ENCODE data around the gene YPEL3. TPM values are rescaled to one million over a fixed set of nuclear protein-coding genes. Genes with fewer than 3 reads are reported as not detected.

Gene YPEL3
- total RNA-seq, 3 donors from 2014 or later (not counting 1 experiment from before 2014, with no cell fraction given) = 148 to 177 (median 160) TPM

GRCh38 chr16:30082545-30083090 lies 13.4 kb downstream of the YPEL3 start:
- peaks cover 7 to 28% of the 10 kb centered on the region in 2 donors for H3K4me1 Mint-ChIP-seq
- intact Hi-C loops (cut with micrococcal nuclease) = no loop called here
- no peaks in the 10 kb centered on the region for H3K36me3 Mint-ChIP-seq
- ATAC-seq (no peak), DNase-seq (no peak)
- H3K27me3 Mint-ChIP-seq (ENCODE audit: low read depth in 2 of 2) = no peaks in the 10 kb centered on the region
- Histone ChIP-seq H3K27me3 (ENCODE audit: control insufficient read depth, insufficient read depth, low read length) (no peaks in the 10 kb centered on the region), H3K4me1 (ENCODE audit: control insufficient read depth, insufficient read depth, low read length) (peaks cover 12% of the 10 kb centered on the region), H3K36me3 (ENCODE audit: control insufficient read depth, insufficient read depth, low read length) (peaks cover 62% of the 10 kb centered on the region), H3K27ac (ENCODE audit: low read length) (no peak overlapping the region), H3K9me3 (ENCODE audit: control insufficient read depth, insufficient read depth, low read length) (no peaks in the 10 kb centered on the region), H3K4me3 (ENCODE audit: low read length) (no peak overlapping the region)
- no peaks in the 10 kb centered on the region for H3K9me3 Mint-ChIP-seq
- TF ChIP-seq CTCF (IDR thresholded peaks at IDR 0.05) = no peak
- no peak overlapping the region for H3K4me3 Mint-ChIP-seq
- WGBS (ENCODE audit: insufficient coverage) = 94% methylated on average over 20 of the region's 20 CpGs
- peak overlapping the region in 1 of 2 donors; percentile 65 for H3K27ac Mint-ChIP-seq

GRCh38 chr16:30079480-30079879 lies 16.5 kb downstream of the YPEL3 start:
- Mint-ChIP-seq H3K9me3 (no peaks in the 10 kb centered on the region), H3K27me3 (ENCODE audit: low read depth in 2 of 2) (no peaks in the 10 kb centered on the region), H3K4me1 (peaks cover 22 to 59% of the 10 kb centered on the region in 2 donors), H3K4me3 (peak overlapping the region; percentile 28), H3K36me3 (no peaks in the 10 kb centered on the region), H3K27ac (peak overlapping the region in 1 of 2 donors; percentile 14)
- Histone ChIP-seq H3K27me3 (ENCODE audit: control insufficient read depth, insufficient read depth, low read length) (no peaks in the 10 kb centered on the region), H3K4me1 (ENCODE audit: control insufficient read depth, insufficient read depth, low read length) (peaks cover 37% of the 10 kb centered on the region), H3K9me3 (ENCODE audit: control insufficient read depth, insufficient read depth, low read length) (no peaks in the 10 kb centered on the region), H3K36me3 (ENCODE audit: control insufficient read depth, insufficient read depth, low read length) (peaks cover 54% of the 10 kb centered on the region), H3K27ac (ENCODE audit: low read length) (no peak overlapping the region), H3K4me3 (ENCODE audit: low read length) (no peak overlapping the region)
- no peak for TF ChIP-seq CTCF (IDR thresholded peaks at IDR 0.05)
- ATAC-seq = no peak
- intact Hi-C loops (cut with micrococcal nuclease) = no loop called here
- WGBS (ENCODE audit: insufficient coverage) = 97% methylated on average over 7 of the region's 7 CpGs
- no peak for DNase-seq

DNA sequence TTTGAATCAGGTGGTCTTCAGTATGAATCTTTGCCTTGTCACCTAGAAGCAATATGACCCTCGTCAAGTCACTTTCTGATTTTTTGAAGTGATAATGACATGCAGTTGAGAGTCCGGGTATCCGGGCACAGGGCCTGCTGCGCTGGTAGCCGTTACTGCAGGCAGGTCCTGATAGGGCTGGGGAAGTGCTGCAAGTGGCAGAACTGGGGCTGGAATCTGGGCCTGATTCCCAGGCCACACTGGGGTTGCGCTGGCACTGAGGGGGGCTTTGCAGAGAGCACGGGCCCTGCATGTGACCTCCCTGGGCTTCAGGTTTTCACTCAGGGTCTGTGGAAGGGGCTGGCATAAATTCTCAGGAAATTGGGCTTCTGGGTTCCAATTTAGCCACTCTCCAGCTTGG lies 17.3 kb downstream of the YPEL3 start:
- no peaks in the 10 kb centered on the region for H3K27me3 ChIP-seq (ENCODE audit: control insufficient read depth, insufficient read depth, low read length)
- ATAC-seq (no peak), DNase-seq (no peak)
- Mint-ChIP-seq H3K4me1 (peaks cover 22 to 59% of the 10 kb centered on the region in 2 donors), H3K27ac (peak overlapping the region in 1 of 2 donors; percentile 95), H3K36me3 (no peaks in the 10 kb centered on the region), H3K27me3 (ENCODE audit: low read depth in 2 of 2) (no peaks in the 10 kb centered on the region), H3K9me3 (no peaks in the 10 kb centered on the region), H3K4me3 (no peak overlapping the region)
- intact Hi-C loops (cut with micrococcal nuclease) = no loop called here
- H3K9me3 ChIP-seq (ENCODE audit: control insufficient read depth, insufficient read depth, low read length) = no peaks in the 10 kb centered on the region
- WGBS (ENCODE audit: insufficient coverage) = 95% methylated on average over 7 of the region's 7 CpGs
- no peak overlapping the region for H3K27ac ChIP-seq (ENCODE audit: low read length)
- H3K4me3 ChIP-seq (ENCODE audit: low read length) = no peak overlapping the region
- H3K36me3 ChIP-seq (ENCODE audit: control insufficient read depth, insufficient read depth, low read length) = peaks cover 47% of the 10 kb centered on the region
- TF ChIP-seq CTCF (IDR thresholded peaks at IDR 0.05) = no peak
- peaks cover 37% of the 10 kb centered on the region for H3K4me1 ChIP-seq (ENCODE audit: control insufficient read depth, insufficient read depth, low read length)

DNA sequence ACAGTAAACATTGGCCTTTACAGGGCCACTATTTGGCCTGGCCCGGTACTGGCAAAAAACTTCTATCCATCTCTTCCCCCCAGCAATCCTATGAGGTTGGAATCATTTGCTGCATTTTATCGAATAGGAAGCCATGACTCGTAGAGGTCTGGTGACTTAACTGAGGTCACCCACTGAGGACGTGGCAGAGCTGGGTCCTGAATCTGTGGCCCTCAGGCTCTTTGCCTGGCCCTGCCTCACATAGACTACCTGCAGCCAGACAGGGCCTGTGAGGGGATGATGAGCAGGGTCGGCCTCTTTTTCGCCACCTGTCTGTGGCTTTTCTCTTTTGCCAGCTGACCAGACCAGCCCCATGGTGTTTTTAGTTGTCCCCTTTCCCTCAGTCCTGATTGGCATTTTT lies 18.4 kb downstream of the YPEL3 start:
- intact Hi-C loops (cut with micrococcal nuclease) = no loop called here

More for the DNA sequence above, 18.4 kb downstream of the YPEL3 start:
- peak overlapping the region; percentile 94 to 95 for H3K27ac Mint-ChIP-seq
- DNase-seq = no peak
- Histone ChIP-seq H3K27me3 (ENCODE audit: control insufficient read depth, insufficient read depth, low read length) (no peaks in the 10 kb centered on the region), H3K4me1 (ENCODE audit: control insufficient read depth, insufficient read depth, low read length) (peaks cover 37% of the 10 kb centered on the region), H3K36me3 (ENCODE audit: control insufficient read depth, insufficient read depth, low read length) (peaks cover 36% of the 10 kb centered on the region), H3K27ac (ENCODE audit: low read length) (no peak overlapping the region), H3K4me3 (ENCODE audit: low read length) (no peak overlapping the region), H3K9me3 (ENCODE audit: control insufficient read depth, insufficient read depth, low read length) (no peaks in the 10 kb centered on the region)
- no peak for TF ChIP-seq CTCF (IDR thresholded peaks at IDR 0.05)
- H3K4me3 Mint-ChIP-seq = peak overlapping the region; percentile 98
- WGBS (ENCODE audit: insufficient coverage) = 80% methylated on average over 6 of the region's 6 CpGs
- no peaks in the 10 kb centered on the region for H3K9me3 Mint-ChIP-seq
- H3K27me3 Mint-ChIP-seq (ENCODE audit: low read depth in 2 of 2) = no peaks in the 10 kb centered on the region
- peaks cover 22 to 53% of the 10 kb centered on the region in 2 donors for H3K4me1 Mint-ChIP-seq
- H3K36me3 Mint-ChIP-seq = no peaks in the 10 kb centered on the region
- no peak for ATAC-seq

All from natural killer cell (primary cell).